Adipocyte (in vitro differentiated cells): ENCODE results near the gene ANAPC2.

ENCODE experiments used
- DNase-seq: peaks from one replicate; pipeline ENCODE4 v3.0.0-alpha.2; 2015; ENCODE audit warnings: low read depth
- H3K27me3 ChIP-seq: replicated peaks from 2 replicates; pipeline ENCODE4 v1.7.0; 2013; ENCODE audit warnings: mild to moderate bottlenecking, low read length, moderate library complexity; ENCODE audit not compliant: control insufficient read depth, insufficient read depth
- H3K36me3 ChIP-seq: 2 replicates; pipeline ENCODE4 v1.7.0; 2013; ENCODE audit warnings: low read length, mild to moderate bottlenecking, moderate library complexity; ENCODE audit not compliant: control insufficient read depth, insufficient read depth, severe bottlenecking
- H3K4me1 ChIP-seq: 2 replicates; pipeline ENCODE4 v1.7.0; 2013; ENCODE audit warnings: mild to moderate bottlenecking, low read length, moderate library complexity; ENCODE audit not compliant: control insufficient read depth, insufficient read depth
- H3K4me3 ChIP-seq: 2 replicates; pipeline ENCODE4 v1.7.0; 2013; ENCODE audit warnings: mild to moderate bottlenecking, low read length, moderate library complexity
- H3K9ac ChIP-seq: 2 replicates; pipeline ENCODE4 v1.7.0; 2013; ENCODE audit warnings: mild to moderate bottlenecking, low read length, moderate library complexity
- H3K9me3 ChIP-seq: 2 replicates; pipeline ENCODE4 v1.7.0; 2013; ENCODE audit warnings: mild to moderate bottlenecking, low read length, moderate library complexity; ENCODE audit not compliant: control insufficient read depth

ANAPC2 gene

DNA sequence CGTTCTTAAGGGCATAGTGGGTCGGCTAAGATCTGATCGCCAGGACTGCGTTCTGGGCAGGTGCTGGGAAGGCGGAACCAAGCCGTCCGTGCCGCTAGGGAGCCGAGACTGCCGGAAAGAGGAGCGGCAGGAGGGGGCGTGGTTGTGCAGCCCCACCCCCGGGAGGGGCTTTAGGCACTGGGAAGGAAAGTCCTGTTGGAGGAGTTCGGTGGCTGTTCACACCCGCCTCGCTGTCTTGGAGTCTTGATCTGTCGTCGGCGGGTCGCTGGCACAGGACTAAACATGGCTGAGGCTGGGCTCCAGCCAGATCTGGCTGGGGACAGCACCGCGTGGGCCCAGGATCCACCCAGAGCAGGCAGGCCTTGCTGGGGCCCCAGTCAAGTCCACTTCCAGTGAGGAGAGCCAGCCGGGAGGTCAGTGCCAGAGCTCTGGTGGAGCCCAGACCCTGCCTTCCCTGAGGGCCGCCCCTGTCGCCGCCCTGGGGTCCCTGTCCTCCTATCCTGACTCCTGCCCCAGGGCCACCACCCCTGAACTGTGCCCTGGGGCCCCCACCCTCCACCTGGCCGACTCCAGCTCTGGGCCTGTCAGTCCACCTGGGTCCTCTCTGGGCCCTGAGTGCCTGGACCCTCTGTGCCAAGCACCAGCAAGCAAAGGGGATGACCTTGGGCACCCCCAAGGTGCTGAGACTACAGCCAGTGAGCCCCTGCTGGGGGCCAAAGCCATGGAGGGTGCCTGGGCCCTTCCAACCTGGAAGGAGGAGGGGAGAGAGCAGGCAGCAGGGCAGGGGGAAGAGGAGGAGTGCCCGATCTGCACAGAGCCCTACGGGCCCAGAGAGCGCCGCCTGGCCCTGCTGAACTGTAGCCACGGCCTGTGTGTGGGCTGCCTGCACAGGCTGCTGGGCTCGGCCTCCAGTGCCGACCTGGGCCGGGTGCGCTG is 29.2 kb upstream of the ANAPC2 start:
- Histone ChIP-seq H3K27me3 (no peaks in the 10 kb centered on the region), H3K36me3 (peaks cover 9% of the 10 kb centered on the region), H3K9me3 (no peaks in the 10 kb centered on the region), H3K9ac (peak overlapping the region; percentile 51), H3K4me3 (peak overlapping the region; percentile 49), H3K4me1 (peaks cover 23% of the 10 kb centered on the region)
- no peak for DNase-seq

DNA sequence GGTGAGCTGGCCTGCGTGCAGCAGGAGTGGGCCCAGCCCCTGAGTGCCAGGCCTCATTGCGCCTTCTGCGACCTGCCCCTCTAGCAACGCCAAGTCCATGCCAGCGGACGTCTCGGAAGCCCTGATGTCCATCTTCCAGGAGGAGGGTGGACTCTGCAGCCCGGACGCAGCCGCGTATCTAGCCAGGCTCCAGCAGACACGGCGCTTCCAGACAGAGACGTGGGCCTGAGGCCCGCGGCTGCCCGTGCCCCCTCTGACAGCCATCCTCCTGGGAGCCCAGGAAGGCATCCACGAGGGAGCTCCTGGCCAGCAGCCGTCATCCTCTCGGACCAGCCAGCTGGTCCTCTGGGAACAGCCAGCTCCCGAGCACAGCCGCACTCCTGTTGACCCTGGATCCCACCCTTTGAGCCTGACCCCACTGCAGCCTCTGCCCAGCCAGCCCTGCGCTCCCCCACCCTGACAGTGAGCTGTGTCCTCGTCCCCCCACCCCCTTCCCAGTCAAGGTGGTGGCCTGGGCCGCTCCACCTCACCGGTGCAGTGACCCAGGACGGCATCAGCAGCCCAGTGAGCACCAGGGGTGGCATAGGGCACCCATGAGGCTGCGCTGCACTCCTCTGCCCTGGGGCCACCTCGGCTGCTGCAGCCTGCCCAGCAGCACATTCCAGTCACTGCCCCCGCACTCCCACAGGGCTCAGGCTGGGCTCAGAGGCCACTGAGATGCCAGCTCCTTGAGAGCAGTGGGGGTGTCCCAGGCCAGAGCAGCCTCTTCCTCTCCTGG is 28.0 kb upstream of the ANAPC2 start:
- Histone ChIP-seq H3K9me3 (no peaks in the 10 kb centered on the region), H3K36me3 (peaks cover 9% of the 10 kb centered on the region), H3K4me3 (no peak overlapping the region), H3K27me3 (no peaks in the 10 kb centered on the region), H3K4me1 (peaks cover 23% of the 10 kb centered on the region), H3K9ac (no peak overlapping the region)
- no peak for DNase-seq

DNA sequence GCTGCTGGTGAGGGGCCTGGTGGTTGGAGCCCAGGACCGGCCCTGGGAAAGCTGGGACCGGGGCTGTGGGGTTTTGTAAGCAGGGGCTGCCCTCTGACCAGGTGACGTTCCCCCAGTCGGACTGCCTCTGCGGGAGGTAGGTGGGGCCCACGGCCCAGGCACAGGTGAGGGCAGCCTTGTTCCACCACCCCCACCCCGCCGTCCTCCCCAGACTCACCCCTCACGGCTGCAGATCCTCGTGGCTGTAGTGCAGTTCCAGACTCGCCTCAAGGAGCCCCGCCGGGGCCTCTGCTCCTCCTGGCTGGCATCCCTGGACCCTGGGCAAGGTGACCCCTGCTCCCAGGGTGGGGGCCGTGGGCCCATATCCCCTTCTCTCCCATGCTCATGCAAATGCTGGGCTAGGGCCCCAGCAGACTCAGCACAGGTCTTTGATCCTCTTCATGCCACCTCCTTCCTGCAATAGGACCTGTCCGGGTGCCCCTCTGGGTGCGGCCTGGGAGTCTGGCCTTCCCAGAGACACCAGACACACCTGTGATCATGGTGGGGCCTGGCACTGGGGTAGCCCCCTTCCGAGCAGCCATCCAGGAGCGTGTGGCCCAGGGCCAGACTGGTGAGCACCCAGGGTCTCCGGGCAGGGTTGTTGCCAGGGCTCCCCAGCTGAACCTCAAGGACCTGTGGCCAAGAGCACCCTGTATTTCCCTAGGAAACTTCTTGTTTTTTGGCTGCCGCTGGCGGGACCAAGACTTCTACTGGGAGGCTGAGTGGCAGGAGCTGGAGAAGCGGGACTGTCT is 27.0 kb upstream of the ANAPC2 start:
- no peak for DNase-seq

DNA sequence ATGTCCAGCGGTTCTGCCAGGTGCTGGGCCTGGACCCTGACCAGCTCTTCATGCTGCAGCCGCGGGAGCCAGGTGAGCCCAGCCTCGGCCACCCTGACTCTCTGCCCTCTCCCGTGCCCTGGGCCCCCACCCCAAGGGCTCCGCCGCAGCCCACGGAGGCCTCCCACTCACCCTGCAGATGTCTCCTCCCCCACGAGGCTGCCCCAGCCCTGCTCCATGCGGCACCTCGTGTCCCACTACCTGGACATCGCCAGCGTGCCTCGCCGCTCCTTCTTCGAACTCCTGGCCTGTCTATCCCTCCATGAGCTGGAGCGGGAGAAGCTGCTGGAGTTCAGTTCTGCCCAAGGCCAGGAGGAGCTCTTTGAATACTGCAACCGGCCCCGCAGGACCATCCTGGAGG is 26.3 kb upstream of the ANAPC2 start:
- Histone ChIP-seq H3K4me1 (peaks cover 23% of the 10 kb centered on the region), H3K36me3 (peaks cover 9% of the 10 kb centered on the region), H3K9me3 (no peaks in the 10 kb centered on the region), H3K9ac (no peak overlapping the region), H3K27me3 (no peaks in the 10 kb centered on the region), H3K4me3 (no peak overlapping the region)
- DNase-seq, result no peak

More for the DNA sequence above, 27.0 kb upstream of the ANAPC2 start:
- Histone ChIP-seq H3K27me3 (no peaks in the 10 kb centered on the region), H3K9ac (no peak overlapping the region), H3K4me1 (peaks cover 23% of the 10 kb centered on the region), H3K4me3 (no peak overlapping the region), H3K36me3 (peaks cover 9% of the 10 kb centered on the region), H3K9me3 (no peaks in the 10 kb centered on the region)

DNA sequence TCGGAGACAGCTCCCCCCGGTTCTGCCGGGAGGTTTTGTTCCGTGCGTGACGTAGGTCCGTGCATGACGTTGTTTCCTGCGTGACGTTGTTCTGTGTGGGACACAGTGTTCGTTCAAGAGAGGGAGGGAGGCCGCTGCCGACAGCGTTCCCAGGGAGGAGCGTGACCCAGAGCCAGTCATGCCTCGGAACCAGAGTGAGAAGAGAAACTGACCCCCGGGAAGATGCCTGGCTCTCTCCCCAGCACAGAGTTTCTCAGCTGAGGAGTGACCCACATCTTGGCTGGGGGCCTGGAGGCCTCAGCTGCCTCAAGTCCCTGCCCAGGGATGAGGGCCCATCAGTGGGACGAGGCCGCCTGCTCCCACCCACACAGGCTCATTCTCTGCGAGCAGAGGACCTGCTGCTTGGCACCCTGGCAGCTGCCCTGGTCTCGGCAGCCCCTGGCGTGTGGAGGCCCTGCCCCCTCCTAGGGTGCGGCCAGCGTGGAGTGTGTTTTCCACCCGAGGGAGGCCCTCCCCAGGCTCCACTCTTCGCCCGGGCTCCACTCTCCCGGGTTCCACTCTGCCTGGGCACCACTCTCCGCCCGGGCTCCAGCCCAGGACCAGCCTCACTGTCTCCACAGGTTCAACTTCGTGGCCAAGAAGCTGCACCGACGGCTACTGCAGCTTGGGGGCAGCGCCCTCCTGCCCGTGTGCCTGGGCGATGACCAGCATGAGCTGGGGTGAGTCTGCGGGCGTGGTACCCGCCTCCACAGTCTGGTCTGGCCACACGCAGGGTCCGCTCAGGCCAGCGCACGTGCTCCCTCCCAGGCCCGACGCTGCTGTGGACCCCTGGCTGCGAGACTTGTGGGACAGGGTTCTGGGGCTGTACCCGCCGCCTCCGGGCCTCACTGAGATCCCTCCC is 25.1 kb upstream of the ANAPC2 start:
- H3K4me3 ChIP-seq, result no peak overlapping the region
- no peak for DNase-seq
- H3K36me3 ChIP-seq, result peaks cover 13% of the 10 kb centered on the region
- peaks cover 15% of the 10 kb centered on the region for H3K4me1 ChIP-seq
- H3K9me3 ChIP-seq, result no peaks in the 10 kb centered on the region
- no peaks in the 10 kb centered on the region for H3K27me3 ChIP-seq
- H3K9ac ChIP-seq, result no peak overlapping the region

DNA sequence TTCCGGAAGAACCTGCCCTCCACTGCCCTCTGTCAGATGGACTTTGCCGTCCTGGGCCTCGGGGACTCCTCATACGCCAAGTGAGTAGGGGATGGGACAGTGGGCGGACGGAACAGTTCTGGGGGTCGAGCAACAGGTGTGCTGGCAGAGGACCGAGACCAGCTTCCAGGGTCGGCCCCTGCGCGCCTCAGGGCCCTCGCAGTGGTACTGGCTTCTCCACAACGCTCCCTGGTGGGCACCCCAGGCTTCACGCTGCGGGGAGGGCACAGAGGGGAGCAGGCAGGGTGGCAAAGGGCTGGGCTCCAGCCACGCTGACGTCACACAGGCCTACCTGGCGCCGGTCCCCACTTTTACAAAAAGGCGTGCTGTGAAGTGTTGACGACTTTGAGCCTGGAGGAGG is 24.2 kb upstream of the ANAPC2 start:
- no peak overlapping the region for H3K9ac ChIP-seq
- H3K9me3 ChIP-seq, result no peaks in the 10 kb centered on the region
- peaks cover 13% of the 10 kb centered on the region for H3K36me3 ChIP-seq
- peaks cover 9% of the 10 kb centered on the region for H3K4me1 ChIP-seq
- no peak overlapping the region for H3K4me3 ChIP-seq
- DNase-seq, result no peak
- H3K27me3 ChIP-seq, result no peaks in the 10 kb centered on the region

DNA sequence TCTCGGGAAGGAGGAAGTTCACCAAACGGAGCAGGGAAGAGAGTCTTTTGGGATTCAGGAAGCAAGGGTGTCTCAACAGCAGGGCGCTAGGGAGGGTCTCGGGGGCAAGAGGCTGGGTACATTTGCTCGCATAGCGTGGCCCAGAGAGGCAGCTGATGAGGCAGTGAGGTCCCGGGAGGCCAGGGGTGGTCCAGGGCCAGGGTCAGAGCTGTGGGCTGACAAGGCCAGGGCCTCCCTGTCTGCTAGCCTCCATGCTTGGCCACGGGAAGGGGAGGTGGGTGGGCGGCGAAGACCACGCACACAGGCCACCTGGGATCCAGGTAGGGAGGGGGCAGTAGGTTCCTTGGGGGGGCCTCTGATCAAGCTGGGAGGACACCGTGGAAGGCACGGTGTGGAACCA is 23.2 kb upstream of the ANAPC2 start:
- no peak for DNase-seq
- Histone ChIP-seq H3K4me1 (peaks cover 3% of the 10 kb centered on the region), H3K4me3 (no peak overlapping the region), H3K9me3 (no peaks in the 10 kb centered on the region), H3K9ac (no peak overlapping the region), H3K36me3 (peaks cover 13% of the 10 kb centered on the region), H3K27me3 (no peaks in the 10 kb centered on the region)

DNA sequence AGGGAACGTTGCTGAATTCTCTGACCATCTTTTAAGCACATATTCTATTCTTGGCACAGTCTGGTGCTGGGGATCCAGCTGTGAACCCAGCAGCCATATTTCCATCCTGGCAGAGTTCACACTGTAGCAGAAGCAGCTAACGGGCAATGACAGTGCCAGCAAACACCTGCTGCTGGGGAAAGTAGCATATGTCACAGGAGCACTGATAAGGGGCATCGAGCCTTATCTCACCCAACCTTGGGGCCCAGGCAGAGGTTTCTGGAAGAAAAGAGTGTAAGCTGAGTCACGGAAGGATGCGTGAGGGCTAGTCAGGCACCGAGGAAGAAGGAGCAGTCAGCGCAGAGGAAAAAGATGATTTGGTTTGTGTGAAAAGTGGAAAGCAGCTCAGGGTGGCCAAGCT is 18.2 kb upstream of the ANAPC2 start:
- Histone ChIP-seq H3K27me3 (no peaks in the 10 kb centered on the region), H3K9me3 (no peaks in the 10 kb centered on the region), H3K4me3 (peak overlapping the region; percentile 97), H3K9ac (peak overlapping the region; percentile 99), H3K4me1 (peaks cover 33% of the 10 kb centered on the region), H3K36me3 (peaks cover 4% of the 10 kb centered on the region)
- no peak for DNase-seq

DNA sequence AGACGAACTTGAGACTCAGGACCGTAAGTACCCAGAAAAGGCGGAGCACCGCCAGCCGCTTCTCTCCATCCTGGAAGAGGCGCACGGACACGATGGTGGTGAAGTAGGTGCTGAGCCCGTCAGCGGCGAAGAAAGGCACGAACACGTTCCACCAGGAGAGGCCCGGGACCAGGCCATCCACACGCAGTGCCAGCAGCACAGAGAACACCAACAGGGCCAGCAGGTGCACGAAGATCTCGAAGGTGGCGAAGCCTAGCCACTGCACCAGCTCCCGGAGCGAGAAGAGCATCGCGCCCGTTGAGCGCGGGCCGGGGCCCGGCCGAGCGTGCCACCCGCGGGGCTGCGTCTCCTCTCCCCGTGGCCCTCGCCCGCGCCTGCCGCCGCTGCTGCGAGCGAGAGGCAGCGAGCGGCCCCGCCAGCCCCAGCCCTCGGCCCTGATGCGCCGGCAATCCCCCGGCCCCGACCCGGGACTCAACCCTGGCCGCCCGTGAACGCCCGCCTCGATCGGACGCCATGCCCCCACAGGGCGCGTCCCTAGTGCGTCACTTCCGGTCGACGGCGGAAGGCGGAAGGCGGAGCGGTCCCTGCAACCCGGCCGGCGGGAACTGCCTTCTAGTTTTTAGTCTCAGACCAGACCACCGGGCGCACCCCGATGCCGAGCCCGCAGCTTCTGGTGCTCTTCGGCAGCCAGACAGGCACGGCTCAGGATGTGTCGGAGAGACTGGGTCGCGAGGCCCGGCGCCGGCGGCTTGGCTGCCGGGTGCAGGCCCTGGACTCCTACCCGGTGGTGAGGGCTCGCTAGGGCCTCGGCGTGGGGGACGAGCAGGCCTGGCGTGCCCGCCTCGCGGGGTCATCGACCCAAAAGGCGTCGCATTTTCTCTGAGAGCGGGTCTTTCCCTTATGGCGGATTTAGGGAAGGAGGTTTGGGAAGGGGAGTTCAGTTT is 17.0 kb upstream of the ANAPC2 start, which contains the start of the genes NDOR1 and TMEM203:
TSS of gene NDOR1 (plus strand) at position 575 of the 944 bp plus-strand sequence. CDS start at position 653, 78 bp downstream.
TSS of gene TMEM203 (minus strand) at position 523 of the 944 bp plus-strand sequence. CDS start at position 289, 234 bp downstream.
- peaks cover 4% of the 10 kb centered on the region for H3K36me3 ChIP-seq
- H3K4me1 ChIP-seq, result peaks cover 39% of the 10 kb centered on the region
- peak within 1 kb of the TSS; percentile 99 for H3K9ac ChIP-seq
- H3K27me3 ChIP-seq, result no peaks in the 10 kb centered on the region
- DNase-seq, result peak; percentile 97
- no peaks in the 10 kb centered on the region for H3K9me3 ChIP-seq
- H3K4me3 ChIP-seq, result peak within 1 kb of the TSS; percentile 97
